ENCODE data around the gene GNB2.
"Not testable (repeated sequence)": the region's sequence is repeated elsewhere in the genome, so short reads cannot be mapped to it uniquely, and the experiment has no call there.

Gene GNB2

GRCh38 chr7:100665168-100665726 lies 8.3 kb upstream of the GNB2 start:
- no peak for DNase-seq
- Histone ChIP-seq H3K27me3 (replicated peaks; ENCODE audit: control insufficient read depth, insufficient read depth, low read length, poor library complexity, severe bottlenecking) (no peaks in the 10 kb centered on the region), H3K4me1 (ENCODE audit: control insufficient read depth, insufficient read depth, low read length, poor library complexity, severe bottlenecking) (no peaks in the 10 kb centered on the region), H3K27ac (ENCODE audit: insufficient read depth, low read length, poor library complexity, severe bottlenecking) (no peak overlapping the region), H3K9me3 (ENCODE audit: control insufficient read depth, low read length) (no peaks in the 10 kb centered on the region), H3K36me3 (ENCODE audit: control insufficient read depth, insufficient read depth, low read length) (no peaks in the 10 kb centered on the region), H3K4me3 (ENCODE audit: insufficient read depth, low read depth, low read length, poor library complexity, severe bottlenecking) (no peak overlapping the region)

GRCh38 chr7:100667331-100668068 lies 6.0 kb upstream of the GNB2 start:
- no peak overlapping the region for H3K4me3 ChIP-seq (ENCODE audit: insufficient read depth, low read depth, low read length, poor library complexity, severe bottlenecking)
- no peaks in the 10 kb centered on the region for H3K27me3 ChIP-seq (replicated peaks; ENCODE audit: control insufficient read depth, insufficient read depth, low read length, poor library complexity, severe bottlenecking)
- no peaks in the 10 kb centered on the region for H3K9me3 ChIP-seq (ENCODE audit: control insufficient read depth, low read length)
- no peaks in the 10 kb centered on the region for H3K36me3 ChIP-seq (ENCODE audit: control insufficient read depth, insufficient read depth, low read length)
- no peaks in the 10 kb centered on the region for H3K4me1 ChIP-seq (ENCODE audit: control insufficient read depth, insufficient read depth, low read length, poor library complexity, severe bottlenecking)
- H3K27ac ChIP-seq (ENCODE audit: insufficient read depth, low read length, poor library complexity, severe bottlenecking): no peak overlapping the region
- DNase-seq: no peak

GRCh38 chr7:100668069-100668449 lies 5.5 kb upstream of the GNB2 start:
- peaks cover 1% of the 10 kb centered on the region for H3K4me1 ChIP-seq (ENCODE audit: control insufficient read depth, insufficient read depth, low read length, poor library complexity, severe bottlenecking)
- no peak overlapping the region for H3K4me3 ChIP-seq (ENCODE audit: insufficient read depth, low read depth, low read length, poor library complexity, severe bottlenecking)
- H3K9me3 ChIP-seq (ENCODE audit: control insufficient read depth, low read length): no peaks in the 10 kb centered on the region
- no peak overlapping the region for H3K27ac ChIP-seq (ENCODE audit: insufficient read depth, low read length, poor library complexity, severe bottlenecking)
- no peak for DNase-seq
- H3K27me3 ChIP-seq (replicated peaks; ENCODE audit: control insufficient read depth, insufficient read depth, low read length, poor library complexity, severe bottlenecking): no peaks in the 10 kb centered on the region
- no peaks in the 10 kb centered on the region for H3K36me3 ChIP-seq (ENCODE audit: control insufficient read depth, insufficient read depth, low read length)

DNA sequence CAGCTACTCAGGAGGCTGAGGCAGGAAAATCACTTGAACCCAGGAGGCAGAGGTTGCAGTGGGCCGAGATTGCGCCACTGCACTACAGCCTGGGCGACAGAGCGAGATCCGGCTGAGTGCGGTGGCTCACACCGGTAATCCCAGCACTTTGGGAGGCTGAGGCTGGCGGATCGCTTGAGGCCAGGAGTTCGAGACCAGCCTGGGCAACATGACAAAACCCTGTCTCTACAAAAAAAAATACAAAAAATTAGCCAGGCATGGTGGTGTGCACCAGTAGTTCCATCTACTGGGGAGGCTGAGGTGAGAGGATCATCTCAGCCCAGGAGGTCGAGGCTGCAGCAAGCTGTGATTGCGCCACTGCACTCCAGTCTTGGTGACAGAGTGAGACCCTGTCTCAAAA lies 4.4 kb upstream of the GNB2 start:
- not testable (repeated sequence) for H3K27me3 ChIP-seq (replicated peaks; ENCODE audit: control insufficient read depth, insufficient read depth, low read length, poor library complexity, severe bottlenecking); H3K4me1 ChIP-seq (ENCODE audit: control insufficient read depth, insufficient read depth, low read length, poor library complexity, severe bottlenecking); DNase-seq; H3K4me3 ChIP-seq (ENCODE audit: insufficient read depth, low read depth, low read length, poor library complexity, severe bottlenecking); H3K27ac ChIP-seq (ENCODE audit: insufficient read depth, low read length, poor library complexity, severe bottlenecking); H3K36me3 ChIP-seq (ENCODE audit: control insufficient read depth, insufficient read depth, low read length); H3K9me3 ChIP-seq (ENCODE audit: control insufficient read depth, low read length)

DNA sequence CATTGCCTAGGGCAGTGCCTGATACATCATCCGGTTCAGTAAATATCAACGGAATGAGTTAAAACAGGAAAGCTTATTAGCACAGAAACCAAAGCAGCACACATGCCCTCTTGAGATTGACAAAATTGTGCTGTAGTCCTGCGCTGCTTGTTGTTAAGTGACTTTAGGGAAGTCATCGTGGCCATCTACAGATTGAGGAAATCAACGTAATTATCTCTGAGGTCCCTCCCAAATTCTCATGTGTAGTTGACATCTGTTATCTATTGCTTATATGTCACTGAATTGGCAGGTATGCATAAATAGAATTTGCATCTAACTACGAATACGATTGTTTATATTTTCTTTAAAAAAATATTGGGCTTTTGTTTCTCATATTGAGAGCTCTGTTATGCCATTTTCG lies 3.5 kb upstream of the GNB2 start:
- Histone ChIP-seq H3K36me3 (ENCODE audit: control insufficient read depth, insufficient read depth, low read length) (no peaks in the 10 kb centered on the region), H3K4me1 (ENCODE audit: control insufficient read depth, insufficient read depth, low read length, poor library complexity, severe bottlenecking) (peaks cover 4% of the 10 kb centered on the region), H3K27me3 (replicated peaks; ENCODE audit: control insufficient read depth, insufficient read depth, low read length, poor library complexity, severe bottlenecking) (no peaks in the 10 kb centered on the region), H3K9me3 (ENCODE audit: control insufficient read depth, low read length) (no peaks in the 10 kb centered on the region), H3K4me3 (ENCODE audit: insufficient read depth, low read depth, low read length, poor library complexity, severe bottlenecking) (no peak overlapping the region), H3K27ac (ENCODE audit: insufficient read depth, low read length, poor library complexity, severe bottlenecking) (no peak overlapping the region)
- DNase-seq: no peak

GRCh38 chr7:100671353-100672327 lies 1.9 kb upstream of the GNB2 start:
- peaks cover 4% of the 10 kb centered on the region for H3K36me3 ChIP-seq (ENCODE audit: control insufficient read depth, insufficient read depth, low read length)
- DNase-seq: no peak
- no peaks in the 10 kb centered on the region for H3K27me3 ChIP-seq (replicated peaks; ENCODE audit: control insufficient read depth, insufficient read depth, low read length, poor library complexity, severe bottlenecking)
- H3K27ac ChIP-seq (ENCODE audit: insufficient read depth, low read length, poor library complexity, severe bottlenecking): no peak overlapping the region
- H3K9me3 ChIP-seq (ENCODE audit: control insufficient read depth, low read length): no peaks in the 10 kb centered on the region
- H3K4me1 ChIP-seq (ENCODE audit: control insufficient read depth, insufficient read depth, low read length, poor library complexity, severe bottlenecking): peaks cover 7% of the 10 kb centered on the region
- H3K4me3 ChIP-seq (ENCODE audit: insufficient read depth, low read depth, low read length, poor library complexity, severe bottlenecking): no peak overlapping the region

GRCh38 chr7:100673942-100674410 lies 436 bp downstream of the GNB2 start:
- DNase-seq: peak in 2 of 3 donors; percentile 31
- Histone ChIP-seq H3K27ac (ENCODE audit: insufficient read depth, low read length, poor library complexity, severe bottlenecking) (peak overlapping the region; percentile 86), H3K27me3 (replicated peaks; ENCODE audit: control insufficient read depth, insufficient read depth, low read length, poor library complexity, severe bottlenecking) (no peaks in the 10 kb centered on the region), H3K4me3 (ENCODE audit: insufficient read depth, low read depth, low read length, poor library complexity, severe bottlenecking) (peak overlapping the region; percentile 95), H3K36me3 (ENCODE audit: control insufficient read depth, insufficient read depth, low read length) (peaks cover 25% of the 10 kb centered on the region), H3K4me1 (ENCODE audit: control insufficient read depth, insufficient read depth, low read length, poor library complexity, severe bottlenecking) (peaks cover 7% of the 10 kb centered on the region), H3K9me3 (ENCODE audit: control insufficient read depth, low read length) (no peaks in the 10 kb centered on the region)

GRCh38 chr7:100674411-100675104 lies 1.0 kb downstream of the GNB2 start:
- Histone ChIP-seq H3K4me3 (ENCODE audit: insufficient read depth, low read depth, low read length, poor library complexity, severe bottlenecking) (peak overlapping the region; percentile 95), H3K27me3 (replicated peaks; ENCODE audit: control insufficient read depth, insufficient read depth, low read length, poor library complexity, severe bottlenecking) (no peaks in the 10 kb centered on the region), H3K36me3 (ENCODE audit: control insufficient read depth, insufficient read depth, low read length) (peaks cover 31% of the 10 kb centered on the region), H3K4me1 (ENCODE audit: control insufficient read depth, insufficient read depth, low read length, poor library complexity, severe bottlenecking) (peaks cover 7% of the 10 kb centered on the region), H3K27ac (ENCODE audit: insufficient read depth, low read length, poor library complexity, severe bottlenecking) (peak overlapping the region; percentile 86), H3K9me3 (ENCODE audit: control insufficient read depth, low read length) (no peaks in the 10 kb centered on the region)
- DNase-seq: no peak

DNA sequence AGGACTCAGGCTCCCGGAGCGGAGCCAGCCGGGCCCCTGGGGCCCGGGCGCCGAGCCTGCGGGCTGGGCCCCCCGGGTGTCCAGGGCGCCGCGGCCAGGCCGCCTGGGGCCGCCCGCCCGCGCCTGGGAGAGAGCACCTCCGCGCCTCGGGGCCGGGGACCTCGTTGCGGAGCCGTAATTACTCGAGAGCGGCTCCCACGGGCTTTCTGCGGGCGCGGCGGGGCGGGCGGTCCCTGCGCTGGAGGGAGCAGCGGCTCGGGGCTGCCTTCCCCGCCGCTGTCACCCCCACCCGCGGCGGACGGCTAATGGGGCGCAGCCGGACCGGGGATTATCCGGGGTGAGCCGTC lies 1.5 kb downstream of the GNB2 start:
- H3K27ac ChIP-seq (ENCODE audit: insufficient read depth, low read length, poor library complexity, severe bottlenecking): peak overlapping the region; percentile 86
- H3K4me1 ChIP-seq (ENCODE audit: control insufficient read depth, insufficient read depth, low read length, poor library complexity, severe bottlenecking): peaks cover 11% of the 10 kb centered on the region

More for the DNA sequence above, 1.5 kb downstream of the GNB2 start:
- no peaks in the 10 kb centered on the region for H3K27me3 ChIP-seq (replicated peaks; ENCODE audit: control insufficient read depth, insufficient read depth, low read length, poor library complexity, severe bottlenecking)
- H3K36me3 ChIP-seq (ENCODE audit: control insufficient read depth, insufficient read depth, low read length): peaks cover 34% of the 10 kb centered on the region
- no peaks in the 10 kb centered on the region for H3K9me3 ChIP-seq (ENCODE audit: control insufficient read depth, low read length)
- DNase-seq: no peak
- peak overlapping the region; percentile 95 for H3K4me3 ChIP-seq (ENCODE audit: insufficient read depth, low read depth, low read length, poor library complexity, severe bottlenecking)
